HG03159 (cell line): ENCODE results near the gene RETSAT.
"Not testable (repeated sequence)": the region's sequence is repeated elsewhere in the genome, so short reads cannot be mapped to it uniquely, and the experiment has no call there.

Experiments
- ATAC-seq: cut with Tn5 transposase; IDR thresholded peaks from one replicate; pipeline ENCODE4 v1.9.1; 2021; ENCODE audit warnings: mild to moderate bottlenecking, moderate library complexity; ENCODE audit not compliant: unreplicated experiment

RETSAT gene

DNA sequence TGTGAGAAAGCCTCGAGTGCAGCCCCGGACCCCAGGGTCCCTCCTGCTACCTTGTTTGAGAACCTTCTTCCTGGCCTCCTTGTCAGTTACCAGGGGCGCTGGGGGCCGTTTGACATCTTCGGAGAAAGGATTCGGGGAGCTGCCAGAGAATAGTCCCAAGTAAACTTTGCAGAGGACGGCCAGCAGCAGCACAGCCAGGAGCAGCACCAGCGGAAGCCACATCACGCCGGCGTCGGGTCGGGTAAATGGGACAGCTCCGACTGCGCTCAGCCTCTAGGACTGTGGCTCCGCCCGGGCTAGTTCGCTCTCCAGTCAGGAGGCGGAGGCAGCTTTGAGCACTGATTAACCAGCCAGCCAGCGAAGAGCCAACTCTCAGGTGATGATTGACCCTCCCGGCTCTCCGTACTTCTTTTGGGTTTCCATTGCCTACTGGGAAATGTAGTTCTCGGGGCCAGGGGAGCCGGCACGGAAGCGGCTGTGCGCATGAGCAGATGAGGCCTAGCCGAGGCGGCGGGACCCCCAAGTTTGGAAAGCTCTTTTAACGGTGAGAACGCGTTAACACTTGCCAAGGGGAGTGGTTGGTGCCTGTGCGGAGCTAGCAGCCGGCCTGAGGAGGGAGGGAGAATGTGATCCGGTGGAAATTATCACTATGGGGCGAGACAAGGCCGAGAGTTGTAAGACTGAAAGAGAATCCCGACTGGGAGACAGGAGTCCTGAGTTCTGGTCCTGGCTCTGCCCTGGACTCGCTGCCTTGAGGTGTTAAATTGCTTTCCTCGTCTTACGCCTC, at the start of gene RETSAT, which contains the start of gene ELMOD3:
Gene RETSAT (minus strand): TSS at position 243 of the 787 bp plus-strand sequence. CDS start 21 bp downstream, at position 222.
Gene ELMOD3 (plus strand): TSS at position 484 of the 787 bp plus-strand sequence. CDS start 2,430 bp downstream, outside the sequence.
- ATAC-seq = peak; percentile 96

DNA sequence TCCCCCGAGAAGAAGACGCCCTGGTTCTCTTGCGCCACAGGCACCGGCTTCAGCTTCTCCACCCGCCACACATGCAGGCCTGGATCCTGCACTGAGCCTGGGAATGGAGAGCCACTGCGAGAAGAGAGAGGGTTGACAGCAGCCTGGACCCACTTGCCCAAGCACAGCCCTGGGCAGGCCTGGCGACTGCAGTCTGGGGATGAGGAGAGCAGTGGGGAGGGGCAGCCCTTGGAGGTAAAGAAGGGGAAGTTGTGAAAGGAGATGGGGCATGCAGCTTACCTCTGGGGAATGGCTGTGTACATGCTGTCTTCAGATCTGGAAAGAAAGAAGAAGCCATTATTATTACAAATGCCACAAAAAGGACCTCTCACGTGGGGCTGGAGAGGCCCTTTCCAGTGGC, 47.5 kb upstream of the RETSAT start:
- no peak for ATAC-seq

DNA sequence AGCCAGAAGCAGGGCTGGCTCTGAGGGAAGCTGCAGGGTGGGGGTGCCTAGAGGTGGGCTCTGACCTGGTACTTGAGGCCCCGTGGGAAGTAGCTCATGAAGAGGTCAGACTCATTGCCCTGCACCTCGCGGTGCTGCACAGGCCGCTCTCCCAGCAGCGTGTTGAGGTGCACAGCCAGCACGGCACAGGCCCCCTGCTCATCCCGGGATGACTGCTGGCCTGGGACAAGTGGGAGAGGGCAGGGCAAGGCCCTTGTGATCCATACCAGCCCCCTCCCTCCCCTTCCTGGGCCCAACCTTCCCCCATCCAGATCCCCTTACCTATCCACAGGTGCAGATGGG, 47.1 kb upstream of the RETSAT start:
- no peak for ATAC-seq

DNA sequence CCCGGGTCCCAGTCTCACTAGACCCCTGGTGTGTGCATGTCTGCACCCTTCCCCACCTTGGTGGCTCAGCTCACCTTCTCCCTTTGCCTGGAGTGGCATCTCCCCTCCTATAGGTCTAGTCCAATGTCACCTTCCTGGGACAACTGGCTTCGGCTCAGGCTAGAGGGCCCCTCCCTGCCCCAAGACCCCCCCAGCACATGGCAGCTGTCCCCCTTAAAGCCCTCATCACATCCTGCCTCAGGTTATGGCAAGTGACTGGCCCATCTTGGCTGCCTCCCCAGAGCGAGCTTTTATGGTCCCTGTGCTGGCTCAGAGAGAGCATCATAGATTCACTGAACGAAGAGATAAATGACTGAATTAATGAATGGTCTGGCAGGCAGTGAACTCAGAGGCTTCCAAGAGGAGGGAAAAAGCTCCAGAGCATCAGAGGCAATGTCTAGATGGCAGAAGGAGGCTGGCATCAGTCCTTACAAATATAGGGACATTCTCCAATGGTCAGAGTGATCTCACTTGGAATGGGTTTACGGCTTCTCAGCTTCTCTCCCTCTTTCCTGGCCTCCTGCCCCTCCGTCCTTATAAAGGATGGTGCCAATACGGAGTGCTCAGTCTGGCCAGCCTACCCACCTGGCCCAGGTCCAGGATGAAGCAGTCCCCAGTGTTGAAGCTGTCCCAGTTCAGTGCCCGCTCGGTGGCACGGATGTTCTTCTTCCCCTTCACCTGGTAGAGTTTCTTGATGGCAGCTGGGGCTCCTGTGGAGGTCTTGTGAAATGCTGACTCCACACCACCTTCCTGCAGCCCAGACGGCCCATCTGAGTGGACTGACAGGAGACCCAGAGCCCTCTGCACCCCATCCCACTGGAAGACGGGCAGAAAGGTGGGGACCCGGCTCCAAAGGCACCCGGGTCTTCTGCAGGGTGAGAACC, 46.5 kb upstream of the RETSAT start:
- ATAC-seq = no peak

DNA sequence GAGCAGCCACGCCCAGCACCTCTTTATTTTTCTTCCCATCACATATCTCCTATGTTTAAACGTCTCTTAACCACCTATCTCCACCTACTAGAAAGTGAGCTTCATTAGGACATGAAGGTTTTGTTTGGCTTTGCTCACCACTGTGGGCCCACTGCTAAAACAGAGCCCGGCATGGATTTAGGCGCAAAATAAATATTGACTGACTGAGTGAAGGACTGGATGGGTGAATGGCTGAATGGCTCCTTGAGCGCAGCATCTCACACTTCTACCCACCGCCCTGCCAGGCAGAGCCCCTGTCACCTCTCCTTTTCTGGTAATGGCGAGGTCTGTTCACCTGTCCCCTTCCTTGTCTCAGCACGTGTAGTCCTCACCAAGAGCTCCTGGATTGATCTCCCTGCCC, 45.7 kb upstream of the RETSAT start:
- ATAC-seq = no peak

DNA sequence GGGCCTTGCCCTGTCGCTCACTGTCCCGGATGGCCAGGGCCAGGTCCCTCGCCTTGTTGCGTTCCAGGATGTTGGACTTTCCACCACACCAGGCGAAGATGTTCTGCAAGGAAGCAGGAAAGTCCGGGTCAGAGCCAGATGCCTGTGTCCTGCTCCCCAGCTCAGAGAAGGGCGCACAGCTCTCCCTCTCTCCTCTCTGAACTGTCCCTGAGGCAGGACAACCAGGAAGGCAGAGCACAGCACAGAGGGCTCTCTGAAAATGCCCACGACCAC, 44.8 kb upstream of the RETSAT start:
- ATAC-seq = no peak

DNA sequence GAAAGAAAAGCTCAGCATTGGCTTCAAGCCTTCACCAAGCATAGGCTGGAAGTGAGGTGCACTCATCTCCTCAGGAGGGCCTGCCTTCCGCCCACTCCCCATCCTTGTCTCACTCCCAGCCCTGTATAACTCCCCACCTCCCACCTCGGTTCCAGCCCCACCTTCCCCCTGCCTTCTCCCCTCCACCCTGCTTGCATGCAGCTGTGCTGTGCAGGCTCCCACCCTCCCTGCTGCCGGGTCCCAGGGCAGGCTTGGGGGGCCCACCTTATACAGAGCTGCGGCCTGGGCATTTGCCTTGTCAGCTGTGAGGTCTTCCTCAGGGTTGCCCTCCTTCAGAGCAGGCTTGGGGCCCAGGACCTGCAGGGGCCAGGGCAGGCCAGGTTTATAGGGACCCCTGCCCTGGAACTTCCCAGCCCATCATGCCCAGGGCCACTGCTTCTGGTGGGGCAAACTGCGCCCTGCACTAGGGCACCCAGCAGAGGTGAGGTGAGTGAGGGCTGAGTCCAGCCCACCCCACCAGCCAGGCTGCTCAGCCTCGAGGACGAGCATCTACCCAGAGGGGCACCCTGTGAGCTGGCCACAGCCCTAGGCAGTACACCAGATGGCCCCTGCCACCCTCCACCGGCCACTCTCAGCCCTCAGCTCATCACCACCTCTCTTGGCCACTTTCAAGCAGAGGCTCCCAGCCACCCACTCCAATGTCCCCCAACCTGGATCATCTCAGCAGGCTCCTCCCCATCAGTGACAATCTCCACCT, 44.3 kb upstream of the RETSAT start:
- ATAC-seq = no peak

DNA sequence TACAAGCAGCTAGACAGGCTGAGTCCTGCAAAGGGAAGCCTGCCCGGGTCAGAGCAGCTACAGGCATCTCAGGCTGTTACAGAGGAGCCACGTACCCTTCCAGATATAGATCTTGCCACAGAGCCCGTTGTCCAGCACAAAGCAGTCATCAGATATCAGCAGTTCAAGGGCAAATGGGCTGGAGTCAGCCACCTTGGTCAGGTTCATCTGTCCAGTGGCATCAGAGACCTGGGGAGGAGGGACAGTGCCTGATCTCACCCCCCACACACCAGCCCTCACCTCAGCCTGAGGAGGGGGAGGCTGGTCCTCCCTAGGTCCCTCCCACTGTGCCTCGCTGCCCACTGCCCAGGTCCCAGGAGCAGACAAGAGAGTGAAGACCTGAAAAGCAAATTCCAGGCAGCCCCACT, 43.6 kb upstream of the RETSAT start:
- no peak for ATAC-seq

DNA sequence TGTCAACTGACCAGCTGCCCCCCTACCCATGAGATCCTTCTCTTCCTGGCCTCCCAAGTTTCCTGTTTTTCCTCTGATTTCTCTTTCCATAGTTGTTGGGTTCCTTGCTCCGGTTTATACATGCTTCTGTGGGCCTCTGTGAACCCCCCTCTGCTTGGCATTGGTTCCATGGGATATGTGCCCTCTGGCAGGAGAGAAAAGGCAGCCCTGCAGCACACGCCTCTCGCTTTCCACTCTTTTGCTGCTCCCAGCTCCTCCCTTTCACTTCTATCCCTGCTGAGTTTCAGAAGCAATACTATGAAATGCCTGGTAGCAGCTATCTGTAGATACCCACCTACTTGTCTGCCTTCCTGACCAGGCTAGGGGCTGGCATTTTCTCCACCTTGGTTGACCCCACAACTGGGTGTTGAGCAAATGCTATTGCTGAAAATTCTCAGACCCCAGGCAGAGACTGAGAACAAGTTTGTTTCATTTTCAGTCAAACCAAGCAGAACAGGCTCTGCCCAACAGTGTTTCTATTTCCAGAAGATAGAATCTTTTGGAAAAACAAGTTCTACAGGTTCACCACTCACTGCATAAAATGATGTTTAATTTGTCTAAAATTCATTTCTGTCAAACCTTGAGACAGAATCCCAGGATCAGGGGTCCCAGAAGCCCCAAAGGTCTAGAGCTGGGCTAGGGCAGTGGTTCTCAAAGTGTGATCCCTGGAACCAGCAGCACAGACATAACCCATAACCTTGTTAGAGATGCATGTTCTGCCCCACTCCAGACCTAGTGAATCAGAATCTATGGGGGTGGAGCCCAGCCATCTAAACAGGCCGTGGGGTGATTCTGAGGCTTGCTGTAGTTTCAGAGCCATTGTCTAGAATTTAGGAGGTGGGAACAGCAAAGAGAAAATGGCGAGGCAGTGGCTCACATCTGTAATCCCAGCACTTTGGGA, 42.5 kb upstream of the RETSAT start:
- ATAC-seq = no peak

DNA sequence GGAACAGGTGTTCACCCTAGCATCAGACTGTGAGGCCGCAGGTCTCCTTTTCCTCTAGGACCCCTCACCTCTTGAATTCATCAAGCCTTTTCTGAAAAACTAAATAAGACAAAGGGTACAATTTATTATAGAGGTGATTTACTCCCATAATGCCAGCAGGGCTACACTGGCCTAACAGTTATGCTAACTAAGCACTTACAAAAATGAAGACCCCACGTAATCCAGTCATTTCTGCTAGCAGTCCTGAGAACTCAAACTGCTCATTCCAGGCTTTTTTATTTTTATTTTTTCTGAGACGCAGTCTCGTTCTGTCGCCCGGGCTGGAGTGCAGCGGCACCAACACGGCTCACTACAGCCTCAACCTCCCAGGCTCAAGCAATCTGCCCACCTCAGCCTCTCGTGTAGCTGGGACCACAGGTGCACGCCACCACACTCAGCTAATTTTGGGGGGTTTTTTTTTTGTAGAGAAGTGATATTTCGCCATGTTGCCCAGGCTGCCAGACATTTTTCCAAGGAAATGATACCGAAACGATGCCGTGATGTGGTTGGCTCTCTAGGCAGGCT, 41.7 kb upstream of the RETSAT start:
- ATAC-seq = no peak

DNA sequence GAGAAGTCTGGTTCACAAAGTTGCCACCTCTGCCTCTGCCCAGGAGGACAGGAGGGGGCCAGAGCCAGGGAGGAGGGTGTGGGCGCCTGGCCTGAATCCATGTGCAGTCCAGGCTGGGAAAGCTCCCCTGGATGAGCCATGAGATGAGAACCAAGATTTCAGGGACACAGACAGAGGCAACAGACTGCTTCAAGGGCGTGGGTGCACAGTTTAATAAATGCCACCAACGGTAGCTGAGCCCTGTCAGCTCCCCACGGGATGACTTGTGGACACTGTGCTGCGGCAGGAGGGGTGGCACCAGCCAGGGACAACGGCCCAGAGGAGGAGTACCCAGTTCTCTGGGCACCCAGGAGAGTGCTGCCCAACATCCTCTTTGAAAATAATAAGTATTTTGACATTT, 40.6 kb upstream of the RETSAT start:
- ATAC-seq = no peak

DNA sequence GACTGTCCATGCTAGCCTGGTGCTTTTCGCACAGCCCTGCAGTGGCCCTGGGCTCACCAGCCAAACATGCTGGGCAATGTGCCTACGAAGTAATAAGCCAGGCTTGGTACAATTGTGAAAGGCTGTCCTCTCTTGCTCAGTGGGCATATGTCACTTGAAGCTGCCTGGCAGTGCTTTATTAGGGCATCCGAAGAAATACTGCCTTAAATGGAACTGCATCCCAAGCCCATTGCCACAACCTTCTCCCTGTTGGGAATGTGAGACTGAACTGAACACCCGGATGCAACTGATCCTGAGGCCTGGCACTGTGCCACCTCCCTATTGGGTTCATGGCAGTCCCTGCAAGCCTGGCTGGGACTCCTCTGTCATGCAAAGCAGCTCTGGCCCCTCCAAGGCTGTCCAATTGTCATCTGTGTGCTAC, 39.9 kb upstream of the RETSAT start:
- ATAC-seq = no peak

DNA sequence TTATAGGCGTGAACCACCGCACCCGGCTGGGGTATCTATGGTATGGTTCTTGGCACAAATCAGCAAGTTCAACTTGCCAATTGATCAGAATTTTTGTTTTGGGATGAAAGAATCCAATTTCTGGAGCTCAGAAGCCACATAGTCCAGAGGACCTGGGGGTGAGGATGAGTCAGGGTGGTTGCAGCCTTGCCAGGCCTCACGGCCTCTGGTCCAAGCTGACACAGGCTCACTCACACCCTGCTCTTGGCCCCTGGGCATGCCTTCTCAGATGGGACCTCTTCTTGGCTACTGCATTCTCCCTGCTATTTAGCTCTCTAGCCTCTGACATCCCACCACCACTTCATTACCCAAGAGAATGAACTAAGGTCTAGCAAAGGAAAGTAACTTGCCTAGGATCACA, 39.5 kb upstream of the RETSAT start:
- ATAC-seq = no peak

DNA sequence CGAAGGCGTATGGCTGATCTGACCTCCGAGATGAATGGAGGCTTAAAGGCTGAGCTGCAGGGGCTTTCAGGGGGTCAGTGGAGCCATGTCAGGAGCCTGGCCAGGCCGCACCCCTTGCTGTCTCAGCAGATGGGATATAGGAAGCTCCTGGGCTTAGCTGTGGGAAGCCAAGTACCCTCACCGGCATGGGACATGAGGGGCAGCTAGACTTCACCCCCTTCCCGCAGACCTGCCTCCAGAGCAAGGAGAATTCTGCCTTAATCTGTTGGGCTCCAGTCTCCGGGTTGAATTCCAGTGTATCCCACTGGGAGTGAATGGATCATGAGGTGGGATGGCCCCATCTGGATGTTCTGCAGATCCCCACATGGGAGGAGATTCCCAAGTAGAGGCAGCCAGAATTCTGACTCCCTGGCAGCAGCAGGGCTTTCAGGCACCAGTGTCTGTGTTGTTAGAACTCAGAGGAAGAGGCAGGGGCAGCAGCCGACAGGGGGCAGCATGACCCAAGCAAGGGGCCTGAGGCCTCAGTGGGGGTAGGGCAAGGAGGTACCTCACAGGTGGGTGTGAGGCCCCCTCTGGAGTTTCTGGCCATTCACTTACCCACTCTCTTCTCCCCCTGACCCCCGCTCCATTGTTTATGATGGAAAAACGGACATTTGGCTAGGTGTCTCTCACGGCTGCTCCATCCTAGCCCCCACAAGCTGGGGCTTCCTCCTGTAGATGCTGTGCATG, 36.8 kb upstream of the RETSAT start:
- ATAC-seq = no peak

DNA sequence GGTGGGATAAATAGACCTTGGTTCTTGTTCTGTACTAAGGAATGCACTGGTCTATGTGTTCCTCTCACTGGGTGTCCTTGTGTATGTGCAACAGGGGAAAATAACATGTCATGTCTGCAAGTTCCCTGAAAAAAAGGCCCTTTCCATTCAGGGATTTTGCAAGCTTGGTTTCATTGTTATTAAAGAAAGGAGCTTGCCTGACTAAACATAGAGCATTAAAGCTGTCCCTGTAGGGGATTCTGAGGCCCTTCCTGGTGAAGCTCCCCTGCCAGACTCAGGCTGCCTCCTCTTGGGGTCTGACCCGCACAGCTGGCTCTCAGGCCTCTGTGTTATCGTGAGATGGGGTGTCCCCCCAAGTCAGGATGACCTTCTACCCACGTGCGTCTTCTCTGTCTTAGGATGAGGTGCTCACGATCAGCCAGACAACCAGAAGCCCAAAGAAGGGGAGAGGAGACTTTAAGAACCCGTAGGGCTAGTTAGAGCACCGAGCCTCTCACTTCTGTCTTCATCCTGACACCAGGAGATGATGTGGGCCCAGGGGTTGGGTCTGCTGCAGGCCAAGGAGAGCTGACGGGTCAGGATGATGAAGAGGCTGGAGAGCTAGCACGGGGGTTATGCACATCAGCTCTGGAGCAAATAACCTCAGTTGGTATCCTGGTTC, 34.7 kb upstream of the RETSAT start:
- no peak for ATAC-seq

DNA sequence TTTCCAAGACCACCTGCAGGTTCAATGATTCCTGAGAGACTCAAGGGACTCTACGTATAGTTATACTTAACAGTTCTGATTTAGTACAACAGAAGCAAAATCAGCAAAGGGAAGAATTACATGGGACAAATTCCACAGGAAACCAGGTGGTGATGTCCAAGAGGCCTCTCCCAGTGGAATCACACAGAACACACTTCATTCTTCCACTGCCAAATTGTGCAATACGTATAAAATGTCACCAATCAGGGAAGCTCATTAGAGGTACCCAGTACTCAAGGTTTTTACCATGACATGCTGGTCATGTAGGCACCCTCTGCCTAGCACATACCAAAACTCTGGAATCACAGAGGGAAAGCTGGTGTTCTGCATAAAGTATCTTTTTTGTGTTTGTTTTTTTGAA, 33.4 kb upstream of the RETSAT start:
- no peak for ATAC-seq

DNA sequence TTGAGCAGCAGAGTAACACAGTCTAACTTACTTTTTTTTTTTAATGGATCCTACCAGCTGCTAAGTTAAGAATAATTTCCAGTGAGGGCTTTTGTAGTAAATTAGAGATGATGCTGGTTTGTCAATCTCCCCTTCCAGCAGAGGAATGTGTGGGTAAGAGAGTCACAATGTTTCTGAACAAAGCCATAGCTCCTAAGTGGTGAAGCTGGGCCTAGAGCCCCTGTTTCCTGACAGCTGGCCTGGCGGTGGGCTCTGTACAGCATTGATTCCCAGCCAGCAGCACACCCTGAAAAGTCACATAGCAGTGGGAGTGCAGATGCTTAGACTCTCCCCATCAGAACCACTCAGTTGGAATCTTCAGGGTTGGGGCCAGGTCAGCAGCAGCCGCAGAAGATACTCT, 31.4 kb upstream of the RETSAT start:
- ATAC-seq = no peak

DNA sequence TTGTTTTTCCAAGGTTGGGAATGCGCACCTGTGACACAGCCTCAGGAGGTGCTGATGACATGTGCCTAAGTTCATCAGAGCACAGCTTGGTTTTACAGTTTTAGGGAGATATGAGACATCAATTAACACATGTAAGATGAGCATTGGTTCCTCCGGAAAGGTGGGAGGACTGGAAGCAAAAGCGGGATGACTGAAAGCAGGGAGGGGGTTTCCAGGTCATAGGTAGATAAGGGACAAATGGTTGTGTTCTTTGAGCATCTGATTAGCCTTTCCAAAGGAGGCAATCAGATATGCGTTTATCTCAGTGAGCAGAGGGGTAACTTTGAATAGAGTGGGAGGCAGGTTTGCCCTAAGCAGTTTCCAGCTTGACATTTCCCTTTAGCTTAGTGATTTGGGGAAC, 29.5 kb upstream of the RETSAT start:
- ATAC-seq = no peak

DNA sequence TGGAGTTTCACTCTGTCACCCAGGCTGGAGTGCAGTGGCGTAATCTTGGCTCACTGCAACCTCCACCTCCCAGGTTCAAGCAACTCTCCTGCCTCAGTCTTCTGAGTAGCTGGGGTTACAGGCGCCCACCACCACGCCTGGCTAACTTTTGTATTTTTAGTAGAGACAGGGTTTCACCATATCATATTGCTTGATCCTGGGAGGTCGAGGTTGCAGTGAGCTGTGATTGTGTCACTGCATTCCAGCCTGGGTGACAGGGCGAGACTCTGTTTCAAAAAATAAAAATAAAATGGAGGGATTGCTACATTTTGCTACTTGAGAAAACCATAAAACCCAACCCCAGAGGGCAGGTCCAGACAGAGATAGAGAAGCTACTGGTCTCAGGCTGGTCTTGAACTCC, 28.8 kb upstream of the RETSAT start:
- ATAC-seq = not testable (repeated sequence)
